HepG2 (cell line): ENCODE data around the gene KATNAL2. TPM values are rescaled to one million over a fixed set of nuclear protein-coding genes. Genes with fewer than 3 reads are reported as not detected.

Source experiments
- ATF7 ChIP-seq, 2 experiments: fragments of 450-650 bp in 1 of 2; sonication (generic) in 1 of 2; formaldehyde crosslinking in 1 of 2; IDR thresholded peaks; 2 replicates each; pipeline versions ENCODE4 v1.4.0 to v1.6.1; 2016 to 2020; ENCODE audit warnings: antibody characterized with exemption in 1 of 2, mild to moderate bottlenecking in 1 of 2, missing genetic modification reagents in 1 of 2
- EED ChIP-seq: sonication (generic); formaldehyde crosslinking; IDR thresholded peaks from 2 replicates; pipeline ENCODE4 v1.5.0; 2020; ENCODE audit warnings: mild to moderate bottlenecking, missing genetic modification reagents
- GMEB1 ChIP-seq: sonication (generic); formaldehyde crosslinking; IDR thresholded peaks from 2 replicates; pipeline ENCODE4 v1.5.1; 2020; ENCODE audit warnings: missing genetic modification reagents, mild to moderate bottlenecking, borderline replicate concordance
- IRF2 ChIP-seq: IDR thresholded peaks from 2 replicates; pipeline ENCODE4 v1.6.1; 2018; ENCODE audit warnings: missing genetic modification reagents, missing compliant biosample characterization
- JUN ChIP-seq: sonication (generic); formaldehyde crosslinking; IDR thresholded peaks from 2 replicates; pipeline ENCODE4 v1.4.0; 2020; ENCODE audit warnings: mild to moderate bottlenecking, missing genetic modification reagents
- KMT2A ChIP-seq: sonication (generic); formaldehyde crosslinking; IDR thresholded peaks from 2 replicates; pipeline ENCODE4 v1.4.0; 2020; ENCODE audit warnings: missing genetic modification reagents
- MEIS1 ChIP-seq: sonication (generic); formaldehyde crosslinking; IDR thresholded peaks from 2 replicates; pipeline ENCODE4 v1.9.0; 2021; ENCODE audit warnings: mild to moderate bottlenecking, missing genetic modification reagents, moderate library complexity, borderline replicate concordance
- MYC ChIP-seq: sonication (generic); formaldehyde crosslinking; IDR thresholded peaks from 2 replicates; pipeline ENCODE4 v1.9.0; 2021; ENCODE audit warnings: missing genetic modification reagents, borderline replicate concordance
- POLR2AphosphoS5 ChIP-seq: IDR thresholded peaks from 2 replicates; pipeline ENCODE4 v1.6.1; 2012; ENCODE audit warnings: low read depth, low read length
- RBAK ChIP-seq: sonication (generic); formaldehyde crosslinking; IDR thresholded peaks from 2 replicates; pipeline ENCODE4 v1.5.1; 2020; ENCODE audit warnings: mild to moderate bottlenecking, missing genetic modification reagents
- SMAD9 ChIP-seq: sonication (generic); formaldehyde crosslinking; IDR thresholded peaks from 2 replicates; pipeline ENCODE4 v1.5.1; 2020; ENCODE audit warnings: mild to moderate bottlenecking, missing genetic modification reagents
- TBX3 ChIP-seq: fragments of 450-650 bp; IDR thresholded peaks from 2 replicates; pipeline ENCODE4 v1.6.1; 2017; ENCODE audit warnings: antibody characterized with exemption, mild to moderate bottlenecking, inconsistent platforms, borderline replicate concordance
- THYN1 ChIP-seq: sonication (generic); formaldehyde crosslinking; IDR thresholded peaks from 2 replicates; pipeline ENCODE4 v1.8.1; 2023; ENCODE audit warnings: low read depth, mild to moderate bottlenecking, moderate library complexity, missing genetic modification reagents, borderline replicate concordance
- TOE1 ChIP-seq: sonication (generic); formaldehyde crosslinking; IDR thresholded peaks from 2 replicates; pipeline ENCODE4 v1.4.0; 2020; ENCODE audit warnings: mild to moderate bottlenecking, missing genetic modification reagents
- ZNF230 ChIP-seq: sonication (generic); formaldehyde crosslinking; IDR thresholded peaks from 2 replicates; pipeline ENCODE4 v1.4.0; 2020; ENCODE audit warnings: mild to moderate bottlenecking, missing genetic modification reagents
- ZNF34 ChIP-seq: sonication (generic); formaldehyde crosslinking; IDR thresholded peaks from 2 replicates; pipeline ENCODE4 v1.4.0; 2020; ENCODE audit warnings: mild to moderate bottlenecking, missing genetic modification reagents, borderline replicate concordance
- ZNF383 ChIP-seq: sonication (generic); formaldehyde crosslinking; IDR thresholded peaks from 2 replicates; pipeline ENCODE4 v1.4.0; 2020; ENCODE audit warnings: missing genetic modification reagents, mild to moderate bottlenecking, borderline replicate concordance
- ZNF556 ChIP-seq: sonication (generic); formaldehyde crosslinking; IDR thresholded peaks from 2 replicates; pipeline ENCODE4 v1.4.0; 2020; ENCODE audit warnings: mild to moderate bottlenecking, missing genetic modification reagents, borderline replicate concordance
- ZSCAN25 ChIP-seq: sonication (generic); formaldehyde crosslinking; IDR thresholded peaks from 2 replicates; pipeline ENCODE4 v1.8.0; 2022; ENCODE audit warnings: mild to moderate bottlenecking, missing genetic modification reagents
- polyA plus RNA-seq, 8 experiments: library from polyadenylated mRNA; depleted of rRNA in 3 of 8; stranded (reverse) in 7 of 8; unstranded in 1 of 8; fragments of >200 nt; fragmentation: Illumina TruSeq in 4 of 8; extraction: Trizol in 4 of 8; gene quantifications; 2 replicates each; pipeline versions ENCODE4 v1.2.1 to v1.2.3, GENCODE V29; 2011 to 2016; ENCODE audit warnings: low read depth in 4 of 8, missing spikeins in 1 of 8, mixed read lengths in 1 of 8; ENCODE audit not compliant: insufficient read depth in 1 of 8
- total RNA-seq, 5 experiments: library from RNA; depleted of rRNA; stranded (reverse); fragments of >200 nt; fragmentation: Illumina TruSeq; extraction: Trizol; gene quantifications; 2 replicates each; pipeline ENCODE4 v1.2.3, GENCODE V29; 2016; ENCODE audit warnings: low read depth in 1 of 5
- TF ChIP-seq, protein P1 (sequence below): sonication (generic); formaldehyde crosslinking; conservative IDR thresholded peaks from 2 replicates; pipeline ENCODE4 v1.4.0; 2020; ENCODE audit warnings: missing genetic modification reagents
- TF ChIP-seq, protein P2 (sequence below): sonication (generic); formaldehyde crosslinking; IDR thresholded peaks from 2 replicates; pipeline ENCODE4 v1.5.0; 2020; ENCODE audit warnings: mild to moderate bottlenecking, missing genetic modification reagents, moderate library complexity
- TF ChIP-seq, protein P3 (sequence below): sonication (generic); formaldehyde crosslinking; IDR thresholded peaks from 2 replicates; pipeline ENCODE4 v1.4.0; 2020; ENCODE audit warnings: mild to moderate bottlenecking, missing genetic modification reagents, borderline replicate concordance

The KATNAL2 gene
- total and polyA plus RNA-seq, 2 of the 13 experiments (the other 11 are each of a cell fraction or from before 2014, with no cell fraction given): not detected

DNA sequence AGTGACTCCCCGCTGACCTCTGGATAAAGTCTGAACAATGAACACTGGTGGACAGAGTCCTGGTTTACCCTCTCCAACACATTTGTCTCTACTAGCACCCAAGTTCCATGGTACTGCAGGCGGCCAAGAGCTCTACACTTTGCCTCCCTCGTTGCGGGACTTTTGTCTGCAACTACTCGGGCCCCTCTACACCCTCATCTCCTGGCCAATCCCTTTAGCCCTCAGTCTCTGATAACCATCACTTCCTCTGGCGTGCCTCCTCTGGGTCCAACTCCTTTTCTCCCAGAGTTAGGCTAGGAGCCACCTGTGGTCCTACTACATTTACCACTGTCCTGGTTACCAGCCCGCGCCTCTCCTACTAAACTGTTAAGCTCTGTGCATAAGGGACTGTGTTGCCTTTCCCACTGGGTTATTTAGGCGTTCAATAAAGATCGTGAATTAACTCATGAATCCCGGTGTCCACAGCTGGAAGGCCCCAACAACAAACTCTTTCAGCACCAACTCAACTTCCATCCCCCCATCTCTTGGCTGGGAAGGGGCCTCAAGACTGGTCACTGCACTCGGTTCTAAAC is 232.1 kb downstream of the KATNAL2 start (continued):
- no peak for TF ChIP-seq TOE1 (CRISPR knock-in tag)
- TF ChIP-seq ATF7 (IDR thresholded peaks at IDR 0.05): no peak
- TF ChIP-seq ATF7 (CRISPR knock-in tag; IDR thresholded peaks at IDR 0.05): 0 out of 2 replicates have a peak, but pooled peaks have one; percentile 35
- TF ChIP-seq, protein P1, sequence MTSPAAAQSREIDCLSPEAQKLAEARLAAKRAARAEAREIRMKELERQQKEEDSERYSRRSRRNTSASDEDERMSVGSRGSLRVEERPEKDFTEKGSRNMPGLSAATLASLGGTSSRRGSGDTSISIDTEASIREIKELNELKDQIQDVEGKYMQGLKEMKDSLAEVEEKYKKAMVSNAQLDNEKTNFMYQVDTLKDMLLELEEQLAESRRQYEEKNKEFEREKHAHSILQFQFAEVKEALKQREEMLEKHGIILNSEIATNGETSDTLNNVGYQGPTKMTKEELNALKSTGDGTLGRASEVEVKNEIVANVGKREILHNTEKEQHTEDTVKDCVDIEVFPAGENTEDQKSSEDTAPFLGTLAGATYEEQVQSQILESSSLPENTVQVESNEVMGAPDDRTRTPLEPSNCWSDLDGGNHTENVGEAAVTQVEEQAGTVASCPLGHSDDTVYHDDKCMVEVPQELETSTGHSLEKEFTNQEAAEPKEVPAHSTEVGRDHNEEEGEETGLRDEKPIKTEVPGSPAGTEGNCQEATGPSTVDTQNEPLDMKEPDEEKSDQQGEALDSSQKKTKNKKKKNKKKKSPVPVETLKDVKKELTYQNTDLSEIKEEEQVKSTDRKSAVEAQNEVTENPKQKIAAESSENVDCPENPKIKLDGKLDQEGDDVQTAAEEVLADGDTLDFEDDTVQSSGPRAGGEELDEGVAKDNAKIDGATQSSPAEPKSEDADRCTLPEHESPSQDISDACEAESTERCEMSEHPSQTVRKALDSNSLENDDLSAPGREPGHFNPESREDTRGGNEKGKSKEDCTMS (CRISPR knock-in tag): no peak
- no peak for TF ChIP-seq SMAD9 (CRISPR knock-in tag)
- TF ChIP-seq THYN1 (CRISPR knock-in tag): no peak
- TF ChIP-seq IRF2: no peak
- TF ChIP-seq ZNF556 (CRISPR knock-in tag): 0 out of 2 replicates have a peak, but pooled peaks have one; percentile 58
- peak; percentile 53; the same call in 1 of the 2 replicates for TF ChIP-seq ZNF383 (CRISPR knock-in tag)
- TF ChIP-seq RBAK (CRISPR knock-in tag): no peak
- TF ChIP-seq, protein P2, sequence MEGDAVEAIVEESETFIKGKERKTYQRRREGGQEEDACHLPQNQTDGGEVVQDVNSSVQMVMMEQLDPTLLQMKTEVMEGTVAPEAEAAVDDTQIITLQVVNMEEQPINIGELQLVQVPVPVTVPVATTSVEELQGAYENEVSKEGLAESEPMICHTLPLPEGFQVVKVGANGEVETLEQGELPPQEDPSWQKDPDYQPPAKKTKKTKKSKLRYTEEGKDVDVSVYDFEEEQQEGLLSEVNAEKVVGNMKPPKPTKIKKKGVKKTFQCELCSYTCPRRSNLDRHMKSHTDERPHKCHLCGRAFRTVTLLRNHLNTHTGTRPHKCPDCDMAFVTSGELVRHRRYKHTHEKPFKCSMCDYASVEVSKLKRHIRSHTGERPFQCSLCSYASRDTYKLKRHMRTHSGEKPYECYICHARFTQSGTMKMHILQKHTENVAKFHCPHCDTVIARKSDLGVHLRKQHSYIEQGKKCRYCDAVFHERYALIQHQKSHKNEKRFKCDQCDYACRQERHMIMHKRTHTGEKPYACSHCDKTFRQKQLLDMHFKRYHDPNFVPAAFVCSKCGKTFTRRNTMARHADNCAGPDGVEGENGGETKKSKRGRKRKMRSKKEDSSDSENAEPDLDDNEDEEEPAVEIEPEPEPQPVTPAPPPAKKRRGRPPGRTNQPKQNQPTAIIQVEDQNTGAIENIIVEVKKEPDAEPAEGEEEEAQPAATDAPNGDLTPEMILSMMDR (CRISPR knock-in tag): no peak
- TF ChIP-seq, protein P3, sequence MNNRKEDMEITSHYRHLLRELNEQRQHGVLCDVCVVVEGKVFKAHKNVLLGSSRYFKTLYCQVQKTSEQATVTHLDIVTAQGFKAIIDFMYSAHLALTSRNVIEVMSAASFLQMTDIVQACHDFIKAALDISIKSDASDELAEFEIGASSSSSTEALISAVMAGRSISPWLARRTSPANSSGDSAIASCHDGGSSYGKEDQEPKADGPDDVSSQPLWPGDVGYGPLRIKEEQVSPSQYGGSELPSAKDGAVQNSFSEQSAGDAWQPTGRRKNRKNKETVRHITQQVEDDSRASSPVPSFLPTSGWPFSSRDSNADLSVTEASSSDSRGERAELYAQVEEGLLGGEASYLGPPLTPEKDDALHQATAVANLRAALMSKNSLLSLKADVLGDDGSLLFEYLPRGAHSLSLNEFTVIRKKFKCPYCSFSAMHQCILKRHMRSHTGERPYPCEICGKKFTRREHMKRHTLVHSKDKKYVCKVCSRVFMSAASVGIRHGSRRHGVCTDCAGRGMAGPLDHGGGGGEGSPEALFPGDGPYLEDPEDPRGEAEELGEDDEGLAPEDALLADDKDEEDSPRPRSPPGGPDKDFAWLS (CRISPR knock-in tag): peak; percentile 75; the same call in 1 of the 2 replicates
- TF ChIP-seq MYC (CRISPR knock-in tag): no peak
- TF ChIP-seq GMEB1: no peak
- peak; percentile 55; the same call in 1 of the 2 replicates for TF ChIP-seq MEIS1 (CRISPR knock-in tag)
- no peak for TF ChIP-seq POLR2AphosphoS5
- no peak for TF ChIP-seq EED (CRISPR knock-in tag)
- TF ChIP-seq KMT2A (CRISPR knock-in tag): no peak
- peak; percentile 54; the same call in 1 of the 2 replicates for TF ChIP-seq ZNF230 (CRISPR knock-in tag)
- no peak for TF ChIP-seq TBX3
- TF ChIP-seq ZSCAN25 (CRISPR knock-in tag): 0 out of 2 replicates have a peak, but pooled peaks have one; percentile 7
- TF ChIP-seq ZNF34 (CRISPR knock-in tag): 0 out of 2 replicates have a peak, but pooled peaks have one; percentile 46
- 0 out of 2 replicates have a peak, but pooled peaks have one; percentile 15 for TF ChIP-seq JUN (CRISPR knock-in tag)
